Large intestine (tissue), 3 donors: Measurements from ENCODE around the gene VPS37B. TPM values are rescaled to one million over a fixed set of nuclear protein-coding genes. Genes with fewer than 3 reads are reported as not detected.
A peak's percentile ranks its signal among the peaks of the same experiment; 100 is the strongest.

ENCODE experiments used
- DNase-seq, 2 donors: peaks; one replicate each; pipeline versions ENCODE4 v3.0.0 to v3.0.0-alpha.2; 2013
- H3K27ac ChIP-seq: one replicate; pipeline ENCODE4 v1.5.1; 2013; ENCODE audit warnings: low read length
- H3K27me3 ChIP-seq: 2 replicates; pipeline ENCODE4 v1.6.1; 2013; ENCODE audit warnings: low read length; ENCODE audit not compliant: control insufficient read depth, insufficient read depth
- H3K36me3 ChIP-seq: 2 replicates; pipeline ENCODE4 v1.6.1; 2013; ENCODE audit warnings: low read length; ENCODE audit not compliant: control insufficient read depth, insufficient read depth
- H3K4me1 ChIP-seq: one replicate; pipeline ENCODE4 v1.6.1; 2013; ENCODE audit warnings: low read length; ENCODE audit not compliant: control insufficient read depth, insufficient read depth
- H3K4me3 ChIP-seq: one replicate; pipeline ENCODE4 v1.5.1; 2013; ENCODE audit warnings: low read length
- H3K9me3 ChIP-seq: one replicate; pipeline ENCODE4 v1.6.1; 2013; ENCODE audit warnings: mild to moderate bottlenecking, low read depth, low read length, moderate library complexity; ENCODE audit not compliant: control insufficient read depth
- WGBS: methylation state at CpG from one replicate; pipeline ENCODE4 v1.1.5; 2013; ENCODE audit warnings: low lambda C conversion rate; ENCODE audit not compliant: insufficient coverage; 5-methylcytosine and 5-hydroxymethylcytosine counted together
- polyA plus RNA-seq: library from polyadenylated mRNA; unstranded; fragments of 120-200 nt; gene quantifications from one replicate; pipeline ENCODE4 v1.2.1, GENCODE V29; 2013

VPS37B gene
- polyA plus RNA-seq, 1 donor, result 26.5 TPM

DNA sequence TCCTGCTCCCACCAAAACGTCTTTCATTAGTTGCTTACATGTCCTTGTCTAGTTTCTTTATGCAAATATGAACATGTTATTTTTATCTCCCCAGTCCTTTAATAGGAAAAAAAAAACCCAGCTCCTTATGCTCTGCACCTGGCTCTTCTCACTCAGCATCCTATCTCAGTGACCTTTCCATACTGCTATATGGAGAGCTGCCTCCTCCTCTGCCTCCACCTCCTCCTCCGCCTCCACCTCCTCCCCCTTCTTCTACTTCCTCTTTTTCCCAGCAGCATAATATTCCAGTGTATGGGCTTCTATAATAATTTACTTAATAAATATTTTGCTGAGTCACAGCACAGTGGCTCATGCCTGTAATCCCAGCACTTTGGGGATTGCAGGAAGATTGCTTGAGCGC is 38.8 kb upstream of the VPS37B start:
- 43% methylated on average over 1 of the region's 3 CpGs for WGBS
- no peaks in the 10 kb centered on the region for H3K27me3 ChIP-seq
- no peak overlapping the region for H3K27ac ChIP-seq
- no peaks in the 10 kb centered on the region for H3K9me3 ChIP-seq
- H3K4me1 ChIP-seq, result peaks cover 3% of the 10 kb centered on the region
- DNase-seq, result no peak
- H3K4me3 ChIP-seq, result no peak overlapping the region
- no peaks in the 10 kb centered on the region for H3K36me3 ChIP-seq

- H3K27ac ChIP-seq, result no peak overlapping the region
- no peaks in the 10 kb centered on the region for H3K9me3 ChIP-seq
- no peak for DNase-seq
- no peaks in the 10 kb centered on the region for H3K36me3 ChIP-seq
- no peak overlapping the region for H3K4me3 ChIP-seq
- no peaks in the 10 kb centered on the region for H3K4me1 ChIP-seq
- WGBS, result no CpG with 5 or more reads among the region's 8 CpGs
- no peaks in the 10 kb centered on the region for H3K27me3 ChIP-seq
Measured at GRCh38 chr12:122932207-122932606, 36.3 kb upstream of the VPS37B start.

DNA sequence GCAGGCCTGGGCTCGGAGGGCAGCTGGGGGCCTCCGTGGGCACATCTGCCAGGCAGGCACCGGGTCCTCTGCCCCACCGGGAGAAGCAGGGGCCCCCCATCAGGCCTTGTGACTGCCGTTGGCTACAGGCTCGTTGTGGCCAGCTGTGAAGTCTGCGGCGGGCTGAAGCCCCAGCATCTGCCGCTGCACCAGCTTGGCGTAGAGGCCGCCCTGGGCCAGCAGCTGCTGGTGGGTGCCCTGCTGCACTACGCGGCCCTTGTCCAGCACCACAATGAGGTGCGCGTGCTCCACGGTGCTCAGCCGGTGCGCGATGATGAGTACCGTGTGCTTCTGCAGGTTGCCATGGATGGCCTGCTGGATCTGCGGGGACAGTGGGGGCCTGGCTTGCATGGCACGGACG is 33.9 kb upstream of the VPS37B start:
- Histone ChIP-seq H3K27ac (no peak overlapping the region), H3K27me3 (no peaks in the 10 kb centered on the region), H3K36me3 (no peaks in the 10 kb centered on the region), H3K4me3 (no peak overlapping the region), H3K9me3 (no peaks in the 10 kb centered on the region), H3K4me1 (no peaks in the 10 kb centered on the region)
- no peak for DNase-seq
- WGBS, result no CpG with 5 or more reads among the region's 23 CpGs

DNA sequence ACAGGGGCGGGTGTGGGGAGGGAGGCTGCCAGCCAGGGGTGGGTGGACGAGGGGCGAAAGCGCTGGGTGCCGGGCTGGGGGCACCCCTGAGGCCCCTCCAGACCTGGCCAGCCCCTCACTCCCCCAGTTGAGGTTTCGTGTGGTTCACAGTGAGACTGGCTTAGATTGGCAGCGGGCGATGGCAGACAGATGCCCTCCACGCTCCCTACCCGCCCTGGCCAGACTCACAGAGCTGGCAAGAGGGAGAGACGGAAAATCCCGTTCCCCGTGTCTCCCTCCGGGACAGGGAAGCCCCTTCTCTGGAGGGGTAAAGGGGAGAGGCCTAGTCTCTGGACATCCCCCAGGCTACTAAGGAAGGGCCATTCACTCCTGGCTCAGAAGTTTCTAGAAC is 33.2 kb upstream of the VPS37B start:
- Histone ChIP-seq H3K4me1 (no peaks in the 10 kb centered on the region), H3K27me3 (no peaks in the 10 kb centered on the region), H3K9me3 (no peaks in the 10 kb centered on the region), H3K27ac (no peak overlapping the region), H3K36me3 (no peaks in the 10 kb centered on the region), H3K4me3 (no peak overlapping the region)
- no peak for DNase-seq
- no CpG with 5 or more reads among the region's 14 CpGs for WGBS

GRCh38 chr12:122928404-122929147 is 32.7 kb upstream of the VPS37B start:
- Histone ChIP-seq H3K36me3 (no peaks in the 10 kb centered on the region), H3K4me3 (no peak overlapping the region), H3K27me3 (no peaks in the 10 kb centered on the region), H3K4me1 (no peaks in the 10 kb centered on the region), H3K9me3 (no peaks in the 10 kb centered on the region), H3K27ac (no peak overlapping the region)
- no CpG with 5 or more reads among the region's 12 CpGs for WGBS
- DNase-seq, result no peak

- no peaks in the 10 kb centered on the region for H3K27me3 ChIP-seq
- WGBS, result 83% methylated on average over 1 of the region's 11 CpGs
- H3K4me1 ChIP-seq, result no peaks in the 10 kb centered on the region
- H3K36me3 ChIP-seq, result no peaks in the 10 kb centered on the region
- no peaks in the 10 kb centered on the region for H3K9me3 ChIP-seq
- no peak overlapping the region for H3K27ac ChIP-seq
- no peak for DNase-seq
- H3K4me3 ChIP-seq, result no peak overlapping the region
Measured at GRCh38 chr12:122927756-122928403, 32.0 kb upstream of the VPS37B start.

DNA sequence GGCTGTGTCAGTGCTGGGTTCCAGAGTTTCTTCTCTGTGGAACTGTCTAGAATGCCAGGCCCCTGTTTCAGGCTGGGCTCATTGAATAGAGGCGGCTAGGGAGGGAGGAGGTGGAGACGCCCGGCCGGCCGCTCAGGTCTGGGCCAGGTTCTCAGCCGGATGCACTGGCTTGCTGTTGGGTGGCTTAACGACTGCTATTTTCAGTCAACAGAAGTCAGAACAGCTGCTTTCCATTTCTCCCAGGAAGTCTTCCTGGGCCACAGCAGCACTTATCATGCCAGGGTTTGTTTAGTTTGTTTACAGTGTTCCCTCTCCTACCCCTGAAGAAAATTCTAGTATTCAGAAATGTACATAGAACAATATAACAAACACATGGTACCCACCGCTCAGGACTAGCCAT is 26.0 kb upstream of the VPS37B start:
- H3K4me1 ChIP-seq, result peaks cover 25% of the 10 kb centered on the region
- 100% methylated on average over 1 of the region's 8 CpGs for WGBS

DNA sequence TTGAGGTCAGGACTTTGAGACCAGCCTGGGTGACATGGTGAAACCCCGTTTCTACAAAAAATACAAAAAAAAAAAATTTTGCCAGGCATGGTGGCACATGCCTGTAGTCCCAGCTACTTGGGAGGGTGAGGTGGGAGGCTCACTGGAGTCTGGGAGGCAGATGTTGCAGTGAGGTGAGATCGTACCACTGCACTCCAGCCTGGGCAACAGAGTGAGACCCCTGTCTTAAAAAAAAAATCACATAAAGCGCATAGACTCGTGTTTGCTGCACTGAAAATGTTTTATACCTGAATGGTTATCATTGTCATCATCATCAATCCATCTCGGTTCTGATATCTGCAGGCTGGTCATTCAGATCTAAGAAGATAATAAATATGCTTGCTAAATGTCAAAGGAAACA is 24.8 kb upstream of the VPS37B start:
- H3K27ac ChIP-seq, result peak overlapping the region; percentile 13
- no peaks in the 10 kb centered on the region for H3K27me3 ChIP-seq
- no peak for DNase-seq
- H3K9me3 ChIP-seq, result no peaks in the 10 kb centered on the region
- H3K4me3 ChIP-seq, result no peak overlapping the region
- H3K36me3 ChIP-seq, result no peaks in the 10 kb centered on the region
- WGBS, result 83% methylated on average over 1 of the region's 5 CpGs
- peaks cover 28% of the 10 kb centered on the region for H3K4me1 ChIP-seq

More for the DNA sequence above, 26.0 kb upstream of the VPS37B start:
- Histone ChIP-seq H3K27me3 (no peaks in the 10 kb centered on the region), H3K4me3 (no peak overlapping the region), H3K9me3 (no peaks in the 10 kb centered on the region), H3K27ac (no peak overlapping the region), H3K36me3 (no peaks in the 10 kb centered on the region)
- DNase-seq, result no peak

DNA sequence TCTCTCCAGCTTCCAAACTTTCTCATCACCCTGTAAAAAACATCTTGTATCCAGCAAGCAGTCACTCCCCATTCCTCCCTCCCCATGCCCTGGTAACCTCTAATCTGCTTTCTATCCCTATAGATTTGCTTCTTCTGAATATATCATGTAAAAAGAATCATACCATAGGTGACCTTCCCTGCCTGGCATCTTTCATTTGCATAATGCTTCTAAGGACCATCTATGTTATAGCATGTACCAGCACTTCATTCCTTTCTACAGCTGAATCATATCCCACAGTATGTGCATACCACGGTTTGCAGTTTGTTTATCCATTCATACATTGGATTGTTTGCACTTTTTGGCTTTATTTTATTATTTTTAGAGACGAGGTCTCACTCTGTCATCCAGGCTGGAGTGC is 22.9 kb upstream of the VPS37B start:
- no peak for DNase-seq
- no peak overlapping the region for H3K4me3 ChIP-seq
- H3K27me3 ChIP-seq, result no peaks in the 10 kb centered on the region
- H3K4me1 ChIP-seq, result peaks cover 28% of the 10 kb centered on the region
- 67% methylated on average over 1 of the region's 2 CpGs for WGBS
- no peak overlapping the region for H3K27ac ChIP-seq
- H3K9me3 ChIP-seq, result no peaks in the 10 kb centered on the region
- H3K36me3 ChIP-seq, result no peaks in the 10 kb centered on the region

- Histone ChIP-seq H3K36me3 (no peaks in the 10 kb centered on the region), H3K9me3 (no peaks in the 10 kb centered on the region), H3K4me1 (peaks cover 28% of the 10 kb centered on the region), H3K27me3 (no peaks in the 10 kb centered on the region), H3K27ac (peak overlapping the region; percentile 84), H3K4me3 (no peak overlapping the region)
- peak; percentile 87 to 91 for DNase-seq
- WGBS, result no CpG with 5 or more reads among the region's 9 CpGs
Measured at GRCh38 chr12:122917507-122918121, 21.7 kb upstream of the VPS37B start.
